GM21723 (cell line): Measurements from ENCODE around the gene TAF10.

Source experiments
- ATAC-seq: cut with Tn5 transposase; IDR thresholded peaks from one replicate; pipeline ENCODE4 v1.9.1; 2021; ENCODE audit warnings: mild to moderate bottlenecking, moderate library complexity; ENCODE audit not compliant: unreplicated experiment

The TAF10 gene

DNA sequence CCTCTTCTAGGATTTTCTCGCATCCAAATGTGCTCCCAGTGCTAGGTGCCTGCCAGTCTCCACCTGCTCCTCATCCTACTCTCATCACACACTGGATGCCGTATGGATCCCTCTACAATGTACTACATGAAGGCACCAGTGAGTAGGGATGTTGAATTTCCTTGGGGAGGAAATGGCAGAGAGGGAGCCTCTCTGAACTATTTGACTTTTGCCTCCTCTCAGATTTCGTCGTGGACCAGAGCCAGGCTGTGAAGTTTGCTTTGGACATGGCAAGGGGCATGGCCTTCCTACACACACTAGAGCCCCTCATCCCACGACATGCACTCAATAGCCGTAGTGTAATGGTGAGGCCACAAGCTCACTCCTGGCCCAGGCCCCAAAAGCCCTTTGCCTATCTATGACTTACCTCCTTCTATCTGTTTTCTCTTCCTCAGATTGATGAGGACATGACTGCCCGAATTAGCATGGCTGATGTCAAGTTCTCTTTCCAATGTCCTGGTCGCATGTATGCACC, 2.5 kb downstream of the TAF10 start:
- no peak for ATAC-seq

DNA sequence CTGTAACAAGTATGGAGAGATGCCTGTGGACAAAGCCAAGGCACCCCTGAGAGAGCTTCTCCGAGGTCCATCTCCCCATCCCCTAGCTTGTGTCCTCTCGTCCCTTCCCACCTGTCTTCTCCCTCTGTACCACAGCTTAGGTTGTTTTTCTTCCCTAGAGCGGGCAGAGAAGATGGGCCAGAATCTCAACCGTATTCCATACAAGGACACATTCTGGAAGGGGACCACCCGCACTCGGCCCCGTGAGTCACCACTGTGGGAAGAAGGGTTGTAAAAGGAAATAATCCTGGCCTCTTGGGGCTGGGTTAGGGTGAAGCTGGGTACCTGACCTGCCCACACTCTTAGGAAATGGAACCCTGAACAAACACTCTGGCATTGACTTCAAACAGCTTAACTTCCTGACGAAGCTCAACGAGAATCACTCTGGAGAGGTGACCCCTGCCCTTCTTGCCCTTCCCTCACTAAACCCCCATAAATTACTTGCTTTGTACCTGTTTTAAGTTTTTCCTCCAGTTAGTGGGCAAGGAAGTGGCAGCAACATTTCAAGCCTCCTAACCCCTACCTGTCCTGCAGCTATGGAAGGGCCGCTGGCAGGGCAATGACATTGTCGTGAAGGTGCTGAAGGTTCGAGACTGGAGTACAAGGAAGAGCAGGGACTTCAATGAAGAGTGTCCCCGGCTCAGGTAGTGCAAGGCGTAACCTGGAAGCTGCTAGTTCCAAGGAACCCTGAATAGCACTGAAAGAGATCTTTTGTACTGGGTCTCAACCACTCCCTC, 3.1 kb downstream of the TAF10 start:
- no peak for ATAC-seq

DNA sequence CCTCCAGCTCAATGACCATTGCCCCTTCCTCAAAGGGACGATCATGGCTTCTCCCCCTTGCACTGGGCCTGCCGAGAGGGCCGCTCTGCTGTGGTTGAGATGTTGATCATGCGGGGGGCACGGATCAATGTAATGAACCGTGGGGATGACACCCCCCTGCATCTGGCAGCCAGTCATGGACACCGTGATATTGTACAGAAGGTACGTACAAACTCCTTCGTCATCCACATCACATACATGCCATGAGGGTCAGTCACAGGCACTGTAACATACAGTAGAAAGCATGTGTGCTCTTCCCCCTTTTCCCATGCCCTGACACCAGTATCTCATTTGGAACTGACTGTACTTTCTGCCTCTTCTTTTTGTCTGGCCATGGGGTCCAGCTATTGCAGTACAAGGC, 4.0 kb downstream of the TAF10 start:
- no peak for ATAC-seq

DNA sequence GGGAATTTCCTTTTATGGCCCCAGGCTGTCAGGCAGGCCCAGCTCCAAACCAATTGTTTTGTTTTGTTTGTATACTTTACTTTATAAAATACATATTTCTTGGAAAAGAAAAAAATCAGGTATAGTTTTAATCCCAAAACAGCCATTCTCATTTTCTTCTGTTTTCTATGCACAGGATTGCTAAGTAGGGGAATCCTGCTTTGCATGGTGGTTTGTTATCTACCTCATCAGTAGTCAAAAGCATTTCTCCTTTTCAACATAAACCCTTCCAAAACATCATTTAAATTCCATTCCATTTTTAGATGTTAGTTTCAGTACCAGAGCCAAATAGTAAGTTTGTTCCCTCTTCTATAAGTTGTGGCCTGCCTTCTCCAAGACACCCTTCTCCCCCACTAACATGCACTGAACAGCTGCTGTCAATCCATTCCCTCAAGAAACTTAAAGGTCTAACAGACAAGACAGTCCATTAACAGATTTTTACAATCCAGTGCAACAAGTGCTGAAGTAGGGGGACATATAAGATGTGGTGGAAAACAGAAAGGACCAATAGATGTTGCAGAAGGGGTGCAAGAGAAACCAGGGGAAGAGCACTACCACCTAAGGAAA, 4.7 kb downstream of the TAF10 start:
- ATAC-seq: no peak

DNA sequence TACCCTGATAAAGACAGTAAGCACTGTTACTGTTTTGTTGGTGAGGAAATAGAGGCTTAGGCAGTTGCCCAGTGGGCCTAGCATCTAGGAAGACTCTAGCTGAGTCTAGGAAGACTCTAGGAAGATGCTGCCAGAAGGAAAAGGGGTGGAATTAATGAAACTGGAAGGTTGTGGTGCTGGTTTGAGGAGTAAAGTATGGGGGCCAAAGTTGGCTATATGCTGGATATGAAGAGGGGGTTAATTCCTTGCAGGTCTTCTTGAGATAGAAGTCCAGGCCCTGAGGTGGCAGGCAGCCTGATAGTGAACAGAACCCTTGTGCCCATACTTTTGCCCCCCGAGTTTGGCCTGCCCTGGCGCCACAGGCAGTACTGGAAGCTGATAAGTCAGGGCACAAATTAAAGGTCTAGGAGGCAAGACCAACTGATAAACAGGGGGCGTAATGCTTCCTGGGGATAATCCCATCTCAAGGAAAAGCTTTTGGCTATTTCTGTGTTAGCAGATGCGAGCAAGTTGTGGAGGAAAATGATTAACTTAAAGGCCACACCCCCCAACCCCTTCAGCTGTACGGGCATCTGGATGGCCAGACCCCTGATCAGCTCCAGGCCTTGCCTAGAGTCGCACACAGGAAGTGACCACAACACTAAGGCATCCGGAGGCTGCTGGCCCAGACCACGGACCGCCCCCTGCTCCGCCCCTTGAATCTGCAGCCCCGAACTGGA, 5.4 kb downstream of the TAF10 start:
- peak; percentile 49 for ATAC-seq

DNA sequence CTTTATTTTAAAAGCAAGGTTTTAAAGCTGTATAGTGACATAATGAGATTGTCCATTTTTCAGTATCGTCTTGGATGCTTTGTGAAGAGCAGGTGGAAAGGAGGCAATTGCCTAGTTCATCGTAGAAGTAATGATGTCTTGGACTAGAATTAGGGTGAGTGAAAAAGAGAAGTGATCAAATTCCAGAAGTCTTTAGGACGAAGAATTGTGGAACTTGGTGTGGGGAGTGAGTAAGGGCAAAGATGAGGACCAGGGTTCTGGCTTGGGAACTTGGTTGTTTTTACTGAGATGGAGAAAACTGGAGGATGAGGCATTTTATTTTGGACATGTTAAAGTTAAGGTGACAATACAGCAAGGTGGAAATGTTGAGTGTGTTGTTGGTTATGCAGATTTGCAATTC, 7.2 kb downstream of the TAF10 start:
- ATAC-seq: no peak

DNA sequence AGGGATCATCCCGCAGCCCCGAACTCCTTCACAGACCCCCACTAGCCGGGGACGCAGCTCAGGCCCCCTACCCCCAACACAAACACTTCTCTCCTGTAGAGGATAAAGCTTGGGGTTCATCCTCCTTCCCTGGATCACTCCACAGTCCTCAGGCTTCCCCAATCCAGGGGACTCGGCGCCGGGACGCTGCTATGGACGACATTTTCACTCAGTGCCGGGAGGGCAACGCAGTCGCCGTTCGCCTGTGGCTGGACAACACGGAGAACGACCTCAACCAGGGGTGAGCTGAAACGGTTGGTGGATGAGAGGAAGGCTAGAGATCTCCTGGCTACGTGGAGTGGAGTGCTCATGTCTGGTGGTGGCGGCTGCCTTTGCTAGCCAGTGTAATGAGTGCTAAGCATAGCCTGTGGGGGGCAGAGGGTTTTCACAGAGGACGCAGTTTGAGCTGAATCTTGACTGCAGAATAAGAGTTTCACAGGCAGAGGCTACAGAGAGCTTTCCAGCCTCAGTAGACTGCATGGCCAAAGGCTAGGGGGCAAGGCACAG, 7.9 kb downstream of the TAF10 start:
- peak; percentile 43 for ATAC-seq

DNA sequence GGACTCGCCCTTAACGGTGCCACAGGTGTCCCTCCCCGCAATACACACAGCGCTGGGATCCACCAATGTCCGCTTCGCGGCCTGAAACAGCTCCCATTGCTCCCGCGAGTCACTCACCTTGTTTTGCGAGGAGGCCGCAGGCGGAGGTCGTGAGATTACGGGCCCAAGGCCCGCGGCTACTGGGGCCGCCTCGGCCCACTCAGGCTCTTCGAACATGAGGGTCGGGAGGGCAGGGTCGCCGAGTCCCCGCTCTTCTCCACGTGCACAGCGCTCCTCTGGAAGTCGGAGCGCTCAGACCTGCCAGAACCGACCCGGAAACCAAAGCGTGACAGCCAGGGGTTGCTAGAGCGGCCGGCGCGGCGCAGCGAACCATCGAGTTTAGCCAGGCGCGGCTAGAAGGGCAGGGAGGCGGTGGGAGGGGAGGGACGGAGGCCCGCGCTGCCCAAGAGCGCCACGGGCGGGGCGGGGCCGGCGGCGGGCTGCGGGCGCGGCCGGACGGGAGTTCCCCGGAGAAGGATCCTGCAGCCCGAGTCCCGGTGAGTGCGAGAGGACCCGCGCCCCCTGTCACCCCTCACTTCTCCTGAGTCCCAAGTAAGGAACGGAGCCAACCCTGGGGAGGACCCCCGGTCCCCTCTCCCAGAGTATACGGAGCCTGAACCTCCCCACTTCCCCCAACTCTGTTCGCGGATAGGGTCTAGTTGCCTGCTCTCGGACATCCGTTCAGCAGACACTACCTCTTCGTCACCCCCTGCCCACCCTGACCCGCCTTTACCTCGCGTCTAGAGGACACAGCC, 8.5 kb downstream of the TAF10 start, which contains the start of the genes ILK and RRP8:
ILK (plus strand) TSS at position 488 of the 794 bp plus-strand sequence. CDS start 498 bp downstream, outside the sequence.
RRP8 (minus strand) TSS at position 330 of the 794 bp plus-strand sequence; CDS start at position 216, 114 bp downstream.
- ATAC-seq: peak; percentile 68

DNA sequence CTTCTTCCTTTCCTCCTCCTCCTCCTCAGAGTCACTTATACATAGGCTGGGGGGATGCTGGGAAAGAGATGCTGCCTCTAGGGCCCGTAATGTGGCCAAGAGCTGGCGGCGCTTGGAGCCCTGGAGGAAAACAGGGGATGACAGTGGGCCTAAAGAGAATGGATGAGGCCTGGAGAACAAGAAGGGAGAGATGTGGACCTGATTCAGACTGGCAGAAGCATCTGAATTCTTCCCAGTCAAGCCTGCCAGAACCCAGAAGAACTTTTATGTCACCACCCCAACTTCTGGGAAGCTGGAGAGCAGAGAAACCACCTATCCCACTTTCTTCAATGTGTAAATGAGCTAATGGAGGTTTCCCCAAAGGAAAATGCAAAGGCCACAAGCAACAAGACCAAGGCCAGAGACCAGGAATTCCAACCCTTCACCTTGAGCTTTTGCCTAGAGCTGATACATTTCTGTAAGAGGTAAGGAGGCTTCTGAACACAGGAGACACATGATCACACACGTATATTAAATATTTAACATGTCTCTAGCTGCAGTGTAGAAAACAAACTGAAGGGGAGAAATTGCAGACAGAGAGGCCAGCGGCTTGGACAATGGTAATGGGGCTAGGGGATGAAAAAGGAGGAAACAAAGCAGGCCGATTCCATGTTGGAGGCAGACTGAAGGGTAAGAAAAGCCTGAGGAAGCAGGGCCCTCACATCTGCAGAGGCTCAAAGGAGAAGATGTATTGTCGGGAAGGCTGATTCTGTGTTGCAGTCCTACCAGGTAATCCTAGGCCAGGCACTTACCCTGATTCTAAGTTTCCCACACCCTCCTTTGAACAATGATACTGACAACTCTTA, 9.7 kb downstream of the TAF10 start:
- ATAC-seq: no peak

DNA sequence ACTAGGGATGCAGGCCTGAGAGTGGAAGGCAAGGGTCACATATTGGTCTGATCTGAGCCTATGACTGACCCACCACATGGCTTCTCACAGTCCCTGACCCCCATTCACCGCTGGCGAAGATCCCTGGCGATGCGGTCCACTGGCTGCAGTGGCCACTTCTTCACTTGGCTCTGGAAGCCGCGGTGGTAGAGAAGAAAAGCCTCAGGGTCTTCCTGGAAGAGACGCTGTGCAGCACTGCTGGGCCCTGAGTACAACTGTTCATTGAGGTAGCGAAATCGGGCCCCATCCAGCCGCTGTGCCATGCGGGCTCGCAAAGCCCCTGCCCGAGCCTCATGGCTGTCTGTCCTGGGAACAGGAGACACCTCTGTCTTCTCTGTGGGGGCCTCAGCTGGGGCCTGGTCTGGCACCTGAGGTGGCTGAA, 11.0 kb downstream of the TAF10 start:
- ATAC-seq: no peak

DNA sequence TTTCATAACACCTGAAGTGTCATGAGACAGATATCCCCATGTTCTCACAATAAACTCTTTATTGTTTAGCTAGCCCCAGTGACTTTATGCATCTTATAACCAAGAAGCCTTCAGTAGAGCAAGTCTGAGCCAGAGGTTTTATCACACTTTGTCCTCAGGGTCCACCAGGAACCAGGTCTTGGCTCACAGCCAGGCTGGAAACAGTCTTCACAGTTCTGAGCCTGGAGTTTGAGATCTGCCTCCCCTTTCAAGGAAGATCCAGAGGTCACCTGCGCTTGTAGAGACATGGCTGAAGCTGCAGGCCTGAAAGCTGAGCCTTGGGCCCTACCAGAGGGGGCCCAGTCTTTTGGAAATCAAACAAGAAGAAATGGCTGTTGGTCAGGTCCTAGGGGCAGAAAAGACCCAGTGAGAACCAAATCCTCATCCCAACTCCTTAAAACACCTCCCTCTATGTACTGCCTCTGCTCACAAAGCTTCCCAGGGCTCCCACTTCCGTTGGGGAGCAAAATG, 12.1 kb downstream of the TAF10 start:
- no peak for ATAC-seq

DNA sequence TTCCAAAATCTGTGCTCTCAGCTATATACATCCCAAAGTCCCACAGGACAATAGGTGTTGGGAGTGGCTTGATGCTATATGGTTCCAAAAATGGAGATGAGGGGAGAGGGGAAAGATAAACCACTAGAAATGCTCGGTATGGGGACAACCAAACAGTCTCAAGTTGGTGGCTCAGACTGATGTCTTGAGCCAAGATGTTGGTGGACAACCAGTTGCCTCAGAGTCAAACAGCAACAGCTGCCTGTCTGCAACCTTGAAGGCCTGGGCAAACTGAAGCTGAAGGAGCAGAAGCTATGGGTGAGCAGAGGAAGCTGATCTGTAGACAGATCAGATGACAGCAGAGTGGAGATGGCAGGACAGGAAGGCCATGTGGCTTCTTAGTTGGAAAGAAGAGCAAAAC, 12.6 kb downstream of the TAF10 start:
- no peak for ATAC-seq

DNA sequence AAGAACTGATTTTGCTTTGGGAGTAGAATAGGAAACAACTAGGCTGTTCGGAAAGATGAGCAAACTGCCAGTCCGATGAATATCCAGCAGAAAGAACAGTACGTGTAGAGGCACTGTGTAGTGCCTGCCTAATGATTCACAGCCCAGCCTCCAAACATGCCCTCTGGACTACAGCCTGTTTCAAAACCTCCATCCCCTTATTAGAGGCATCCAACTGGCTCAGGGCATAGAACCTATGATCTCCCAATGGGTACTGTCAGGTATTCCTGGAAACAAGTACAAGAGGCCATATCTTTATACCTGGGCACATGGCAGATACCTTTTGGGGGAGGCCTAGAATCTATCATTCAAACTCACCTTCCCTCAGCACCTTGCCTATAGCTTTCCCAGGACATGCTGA, 13.5 kb downstream of the TAF10 start:
- ATAC-seq: no peak

DNA sequence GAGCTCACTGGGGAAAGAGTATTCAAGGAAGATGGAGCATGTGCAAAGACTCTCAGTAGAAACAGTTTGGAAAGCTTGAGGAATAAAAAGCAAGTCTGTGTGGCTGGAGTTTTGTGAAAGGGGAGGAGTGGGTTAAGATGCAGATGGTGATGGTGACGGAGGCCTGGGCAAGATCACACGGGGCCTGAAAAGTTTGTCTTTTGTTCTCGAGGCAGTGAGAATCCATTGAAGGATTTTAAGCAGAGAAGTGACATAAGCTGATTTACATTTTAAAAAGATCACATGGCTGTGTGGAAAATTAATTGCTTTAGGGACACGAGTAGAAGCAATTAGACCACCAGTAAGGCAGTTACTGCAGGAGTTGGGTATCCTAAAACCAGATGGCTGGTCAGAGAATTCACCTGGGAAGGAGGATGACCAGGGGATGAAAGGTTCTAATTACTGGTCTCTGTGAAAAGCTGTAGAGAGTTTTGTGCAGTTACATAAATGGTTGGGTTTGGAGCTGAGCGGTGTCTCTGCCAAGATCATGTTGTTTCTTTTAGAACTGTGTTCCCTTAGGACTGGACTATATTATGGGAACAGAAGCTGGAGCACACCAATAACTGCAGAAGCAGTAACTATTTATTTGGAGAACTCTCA, 15.7 kb downstream of the TAF10 start:
- ATAC-seq: no peak

DNA sequence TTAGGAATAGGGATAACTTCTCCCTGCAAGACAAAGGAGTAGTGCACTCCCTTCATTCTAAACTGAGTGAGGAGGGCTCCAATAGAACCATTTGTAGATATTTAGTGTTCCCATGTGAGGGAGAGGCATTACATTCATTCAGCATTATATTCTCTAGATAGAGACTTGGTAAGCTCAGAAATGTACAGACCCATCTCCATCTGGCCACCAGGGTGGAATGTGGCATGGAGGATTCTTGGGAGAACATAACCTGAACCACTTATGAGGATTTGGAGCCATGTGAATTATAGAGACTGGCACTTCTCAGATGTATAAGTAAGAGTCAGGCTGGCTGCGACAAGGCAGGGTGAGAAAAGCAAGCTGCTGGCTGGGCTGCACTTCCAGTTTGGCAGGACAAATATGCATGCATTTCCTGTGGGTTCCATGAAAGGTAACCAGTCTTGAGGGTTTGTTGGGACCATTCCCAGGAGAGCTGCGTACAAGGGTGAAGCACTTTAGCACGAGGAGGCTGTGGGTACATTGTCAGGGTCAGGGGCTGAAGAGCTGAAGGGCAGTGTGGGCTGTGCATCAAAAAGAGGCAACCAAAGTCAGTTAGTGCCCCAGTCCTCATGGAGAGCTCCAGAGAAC, 17.8 kb downstream of the TAF10 start:
- no peak for ATAC-seq

DNA sequence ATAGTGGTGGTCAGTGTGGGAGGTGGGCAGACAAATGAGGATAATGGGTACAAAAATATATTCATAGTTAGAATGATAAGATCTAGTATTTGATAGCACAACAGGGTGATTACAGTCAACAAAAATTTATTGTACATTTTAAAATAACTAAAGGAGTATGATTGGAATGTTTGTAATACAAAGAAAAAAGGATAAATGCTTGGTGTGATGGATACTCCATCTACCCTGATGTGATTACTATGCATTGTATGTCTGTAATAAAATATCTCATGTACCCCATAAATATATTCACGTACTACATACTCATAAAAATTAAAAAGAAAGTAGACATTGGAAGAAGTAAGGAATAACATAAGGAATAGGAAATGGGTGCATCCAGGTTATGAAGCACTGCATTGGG, 24.0 kb downstream of the TAF10 start:
- ATAC-seq: no peak

DNA sequence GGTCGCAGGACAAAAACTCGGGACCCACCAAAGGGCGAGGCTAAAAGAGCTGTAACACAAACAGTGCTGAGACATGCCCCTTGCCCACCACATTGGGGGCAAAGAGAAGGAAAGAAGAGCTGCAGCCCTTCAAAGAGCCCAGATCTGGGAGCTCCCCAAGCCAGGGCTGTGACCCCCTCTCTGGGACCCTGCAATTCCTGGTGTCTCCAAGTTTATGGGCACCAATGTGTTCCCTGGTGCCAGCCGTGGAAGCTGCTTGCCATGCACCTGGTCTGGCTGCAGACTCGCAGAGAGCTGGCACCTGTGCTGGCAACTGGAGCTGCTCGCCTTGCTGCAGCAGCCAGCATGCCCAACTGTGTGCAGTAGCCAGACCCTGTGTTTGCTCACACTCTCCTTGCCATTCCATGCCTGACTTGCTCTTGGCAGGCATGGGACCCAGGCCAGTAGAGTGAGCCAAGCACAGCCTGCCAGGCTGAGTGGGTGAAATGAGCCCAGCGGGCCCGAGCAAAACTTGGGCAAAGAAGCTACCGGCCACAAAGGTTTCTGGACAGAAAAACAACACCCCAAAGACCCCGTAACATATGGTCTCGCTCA, 24.6 kb downstream of the TAF10 start:
- ATAC-seq: no peak
